ENCODE measurements around the gene TRAPPC14.
A peak's percentile ranks its signal among the peaks of the same experiment; 100 is the strongest.

The TRAPPC14 gene

DNA sequence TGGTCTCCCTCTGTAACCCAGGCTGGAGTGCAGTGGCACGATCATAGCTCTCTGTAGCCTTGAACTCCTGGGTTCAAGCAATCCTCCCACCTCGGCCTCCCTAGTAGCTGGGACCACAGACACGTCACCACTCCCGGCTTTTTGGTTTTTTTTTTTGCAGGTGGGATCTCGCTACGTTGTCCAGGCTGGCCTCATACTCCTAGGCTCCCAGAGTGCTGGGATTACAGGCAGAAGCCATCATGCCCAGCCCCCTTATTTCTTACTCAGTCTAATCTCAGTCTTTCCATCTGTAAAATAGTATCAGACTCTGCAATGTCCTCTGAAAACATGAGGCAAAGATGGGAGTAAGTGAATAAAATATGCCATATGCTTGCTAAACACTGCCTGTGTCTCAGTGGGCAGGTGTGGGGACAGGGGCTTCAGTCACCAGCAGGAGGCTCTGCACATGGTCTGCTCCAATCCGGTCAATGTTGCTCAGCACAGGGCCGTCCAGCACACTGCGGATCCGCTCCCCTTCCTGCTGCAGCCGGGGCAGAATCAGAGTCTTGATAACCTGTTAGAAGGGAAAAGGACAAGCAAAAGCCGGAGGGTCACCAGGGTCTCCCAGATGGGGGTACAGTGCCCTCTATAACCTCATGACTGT lies 48.9 kb downstream of the TRAPPC14 start:
- no peak for DNase-seq (ENCODE audit: extremely low read depth, low read depth)
- H3K4me3 ChIP-seq (replicated peaks; ENCODE audit: low read depth, low read length), result no peak overlapping the region
- TF ChIP-seq, protein P1, sequence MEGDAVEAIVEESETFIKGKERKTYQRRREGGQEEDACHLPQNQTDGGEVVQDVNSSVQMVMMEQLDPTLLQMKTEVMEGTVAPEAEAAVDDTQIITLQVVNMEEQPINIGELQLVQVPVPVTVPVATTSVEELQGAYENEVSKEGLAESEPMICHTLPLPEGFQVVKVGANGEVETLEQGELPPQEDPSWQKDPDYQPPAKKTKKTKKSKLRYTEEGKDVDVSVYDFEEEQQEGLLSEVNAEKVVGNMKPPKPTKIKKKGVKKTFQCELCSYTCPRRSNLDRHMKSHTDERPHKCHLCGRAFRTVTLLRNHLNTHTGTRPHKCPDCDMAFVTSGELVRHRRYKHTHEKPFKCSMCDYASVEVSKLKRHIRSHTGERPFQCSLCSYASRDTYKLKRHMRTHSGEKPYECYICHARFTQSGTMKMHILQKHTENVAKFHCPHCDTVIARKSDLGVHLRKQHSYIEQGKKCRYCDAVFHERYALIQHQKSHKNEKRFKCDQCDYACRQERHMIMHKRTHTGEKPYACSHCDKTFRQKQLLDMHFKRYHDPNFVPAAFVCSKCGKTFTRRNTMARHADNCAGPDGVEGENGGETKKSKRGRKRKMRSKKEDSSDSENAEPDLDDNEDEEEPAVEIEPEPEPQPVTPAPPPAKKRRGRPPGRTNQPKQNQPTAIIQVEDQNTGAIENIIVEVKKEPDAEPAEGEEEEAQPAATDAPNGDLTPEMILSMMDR (IDR thresholded peaks at IDR 0.05; ENCODE audit: low read depth, low read length, missing control alignments), result peak; percentile 17

DNA sequence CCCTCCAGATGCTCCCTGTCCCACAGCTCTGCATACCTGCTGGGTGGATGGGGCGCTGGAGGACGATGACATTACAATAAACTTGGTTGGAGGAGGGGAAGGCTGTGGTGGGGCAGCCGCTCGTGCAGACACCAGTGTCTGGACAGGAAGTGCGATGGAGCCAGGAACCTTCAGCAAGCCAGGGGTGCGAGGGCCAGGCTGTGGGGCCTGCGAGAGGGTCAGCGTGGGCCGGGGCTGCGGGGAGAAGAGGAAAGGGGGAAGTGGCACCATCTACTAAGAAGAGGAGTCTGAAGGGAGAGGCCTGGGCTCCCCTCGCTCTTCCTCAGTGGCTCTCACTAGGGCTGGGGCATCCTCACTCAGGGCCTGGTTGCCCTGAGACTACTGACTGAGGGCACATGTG lies 50.6 kb downstream of the TRAPPC14 start:
- no peak overlapping the region for H3K4me3 ChIP-seq (replicated peaks; ENCODE audit: low read depth, low read length)
- TF ChIP-seq, protein P1 (IDR thresholded peaks at IDR 0.05; ENCODE audit: low read depth, low read length, missing control alignments), result no peak
- no peak for DNase-seq (ENCODE audit: extremely low read depth, low read depth)

DNA sequence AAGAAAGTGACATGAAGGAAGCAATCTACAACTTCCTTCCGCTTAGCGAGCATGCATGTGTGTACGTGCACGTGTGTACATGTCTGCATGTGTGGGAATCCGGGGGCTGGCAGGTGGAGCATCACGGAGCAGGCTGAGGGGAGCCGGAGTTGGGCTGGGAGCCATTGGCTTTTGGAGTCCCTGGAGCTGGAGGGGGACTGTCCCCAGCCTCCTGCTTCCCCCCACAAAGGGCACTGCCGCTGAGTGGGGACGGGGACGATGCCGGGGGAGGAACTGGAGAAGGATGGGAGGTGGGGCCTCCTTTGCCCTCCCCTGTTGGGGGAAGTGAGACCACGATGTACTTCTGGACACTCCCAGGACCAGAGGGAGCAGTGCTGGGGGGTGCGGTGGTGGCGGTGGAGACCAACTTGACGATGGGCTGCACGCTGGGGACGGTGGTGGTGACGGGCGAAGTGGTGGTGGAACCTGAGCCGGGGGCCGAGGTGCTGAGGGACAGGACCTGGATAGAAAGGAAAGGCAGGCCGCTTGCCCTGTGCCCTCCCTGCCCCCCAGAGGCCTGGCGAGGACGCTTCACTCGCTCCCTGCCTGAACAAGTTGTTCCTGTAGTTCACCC lies 51.3 kb downstream of the TRAPPC14 start:
- TF ChIP-seq, protein P1 (IDR thresholded peaks at IDR 0.05; ENCODE audit: low read depth, low read length, missing control alignments), result no peak
- DNase-seq (ENCODE audit: extremely low read depth, low read depth), result no peak
- no peak overlapping the region for H3K4me3 ChIP-seq (replicated peaks; ENCODE audit: low read depth, low read length)

DNA sequence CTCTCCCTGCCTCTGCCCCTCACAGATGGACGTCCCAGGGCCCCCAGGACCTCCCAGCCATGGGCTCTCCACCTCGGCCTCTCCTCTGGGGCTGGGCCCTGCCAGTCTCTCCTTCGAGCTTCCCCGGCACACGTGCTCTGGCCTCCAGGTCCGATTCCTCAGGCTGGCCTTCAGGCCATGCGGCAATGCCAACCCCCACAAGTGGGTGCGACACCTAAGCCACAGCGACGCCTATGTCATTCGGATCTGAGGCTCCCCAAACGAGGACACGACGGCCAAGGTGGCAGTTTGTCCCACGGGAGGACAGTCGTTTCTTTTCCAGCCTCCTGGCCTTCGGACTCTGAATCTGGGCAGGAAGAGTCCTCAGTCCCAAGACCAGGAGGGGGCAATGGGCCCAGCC lies 51.9 kb downstream of the TRAPPC14 start:
- TF ChIP-seq, protein P1 (IDR thresholded peaks at IDR 0.05; ENCODE audit: low read depth, low read length, missing control alignments), result no peak
- DNase-seq (ENCODE audit: extremely low read depth, low read depth), result no peak

DNA sequence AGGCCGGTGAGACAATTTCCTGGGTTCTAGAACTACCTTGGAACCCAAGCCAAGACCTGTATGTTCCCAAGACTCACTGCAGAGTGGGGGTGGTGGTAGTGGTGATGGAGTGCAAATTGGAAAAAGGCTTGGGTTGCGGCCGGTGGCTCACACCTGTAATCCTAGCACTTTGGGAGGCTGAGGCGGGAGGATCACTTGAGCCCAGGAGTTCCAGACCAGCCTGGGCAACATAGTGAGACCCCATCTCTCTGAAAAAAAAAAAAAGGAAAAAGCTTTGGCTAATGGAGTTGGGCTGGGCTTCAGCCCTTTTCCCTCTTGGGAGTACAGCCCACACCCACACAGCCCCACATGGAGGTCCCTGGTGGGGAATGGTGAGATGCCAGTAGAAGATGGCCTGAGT lies 53.0 kb downstream of the TRAPPC14 start:
- DNase-seq (ENCODE audit: extremely low read depth, low read depth), result no peak
- no peak overlapping the region for H3K4me3 ChIP-seq (replicated peaks; ENCODE audit: low read depth, low read length)
- TF ChIP-seq, protein P1 (IDR thresholded peaks at IDR 0.05; ENCODE audit: low read depth, low read length, missing control alignments), result no peak

More for the DNA sequence above, 51.9 kb downstream of the TRAPPC14 start:
- no peak overlapping the region for H3K4me3 ChIP-seq (replicated peaks; ENCODE audit: low read depth, low read length)
